SK-N-SH (cell line): ENCODE measurements around the gene TSHR. TPM values are rescaled to one million over a fixed set of nuclear protein-coding genes. Genes with fewer than 3 reads are reported as not detected.

Experiments used
- CTCF ChIA-PET: fragments of 300-600, 350-600 bp; formaldehyde crosslinking; extraction: SDS; loops from one replicate; lab custom pipeline; 2021; lab: Yijun Ruan, JAX
- POLR2A ChIA-PET: fragments of 350-600 bp; sonication (Branson Sonifier 250); formaldehyde crosslinking; extraction: SDS; loops from one replicate; lab custom pipeline; 2020; ENCODE audit warnings: antibody characterized with exemption, inconsistent platforms; lab: Yijun Ruan, JAX
- DNase-seq: peaks from one replicate; pipeline ENCODE4 v3.0.0; 2012
- H2AFZ ChIP-seq: fragments of 200-600 bp; sonication (generic); 2 replicates; pipeline ENCODE4 v1.8.1; 2016; ENCODE audit warnings: antibody characterized with exemption, mild to moderate bottlenecking, low read depth
- H3F3A ChIP-seq: fragments of 200-600 bp; sonication (generic); replicated peaks from 2 replicates; pipeline ENCODE3; 2016; ENCODE audit warnings: antibody characterized with exemption, mild to moderate bottlenecking; ENCODE audit not compliant: insufficient read depth
- H3K27ac ChIP-seq, 2 experiments: fragments of 200-500 bp in 1 of 2; fragments of 200-600 bp in 1 of 2; sonication (Bioruptor generic) in 1 of 2; sonication (generic), shearing (Covaris generic) in 1 of 2; 2 replicates each; pipeline versions ENCODE4 v1.5.1 to v1.6.1; 2014 to 2016; ENCODE audit warnings: low read depth in 2 of 2, inconsistent platforms in 1 of 2, low read length in 1 of 2, mild to moderate bottlenecking in 1 of 2, mixed read lengths in 1 of 2
- H3K27me3 ChIP-seq: fragments of 200-600 bp; sonication (generic), shearing (Covaris generic); 2 replicates; pipeline ENCODE4 v1.6.1; 2016; ENCODE audit warnings: mixed run types; ENCODE audit not compliant: insufficient read depth
- H3K36me3 ChIP-seq, 2 experiments: fragments of 200-500 bp in 1 of 2; fragments of 200-600 bp in 1 of 2; sonication (Bioruptor generic) in 1 of 2; sonication (generic) in 1 of 2; replicated peaks in 1 of 2; 2 replicates each; pipeline versions ENCODE3 to v1.5.1; 2014 to 2016; ENCODE audit warnings: low read length in 1 of 2, mild to moderate bottlenecking in 1 of 2; ENCODE audit not compliant: insufficient read depth in 2 of 2, control insufficient read depth in 1 of 2
- H3K4me1 ChIP-seq, 2 experiments: fragments of 200-500 bp in 1 of 2; fragments of 200-600 bp in 1 of 2; sonication (Bioruptor generic) in 1 of 2; sonication (generic), shearing (Covaris generic) in 1 of 2; 2 replicates each; pipeline versions ENCODE4 v1.5.1 to v1.6.1; 2014 to 2016; ENCODE audit warnings: low read depth in 1 of 2, low read length in 1 of 2, mixed run types in 1 of 2; ENCODE audit not compliant: insufficient read depth in 2 of 2, control insufficient read depth in 1 of 2
- H3K4me2 ChIP-seq: fragments of 200-600 bp; sonication (generic), shearing (Covaris generic); 2 replicates; pipeline ENCODE4 v1.6.1; 2017; ENCODE audit warnings: mixed run types
- H3K4me3 ChIP-seq, 2 experiments: fragments of 200-500 bp in 1 of 2; fragments of 200-600 bp in 1 of 2; sonication (Bioruptor generic) in 1 of 2; sonication (generic), shearing (Covaris generic) in 1 of 2; 2 replicates each; pipeline versions ENCODE4 v1.5.1 to v1.8.1; 2014 to 2016; ENCODE audit warnings: low read depth in 2 of 2, inconsistent platforms in 1 of 2, low read length in 1 of 2, mild to moderate bottlenecking in 1 of 2, mixed read lengths in 1 of 2, moderate library complexity in 1 of 2
- H3K79me2 ChIP-seq: fragments of 200-600 bp; sonication (generic); 2 replicates; pipeline ENCODE4 v1.8.1; 2017; ENCODE audit warnings: mild to moderate bottlenecking; ENCODE audit not compliant: insufficient read depth
- H3K9ac ChIP-seq: fragments of 200-600 bp; sonication (generic); 2 replicates; pipeline ENCODE4 v1.6.1; 2017; ENCODE audit warnings: mixed run types
- H3K9me2 ChIP-seq: fragments of 200-600 bp; sonication (generic); 2 replicates; pipeline ENCODE4 v1.6.1; 2017; ENCODE audit warnings: mixed run types
- H3K9me3 ChIP-seq: fragments of 200-600 bp; sonication (generic); 2 replicates; pipeline ENCODE4 v1.6.1; 2017; ENCODE audit warnings: mixed run types, mild to moderate bottlenecking, moderate library complexity
- H4K20me1 ChIP-seq: fragments of 200-600 bp; sonication (generic); 2 replicates; pipeline ENCODE4 v1.6.1; 2017; ENCODE audit warnings: mild to moderate bottlenecking, mixed run types; ENCODE audit not compliant: insufficient read depth
- ELF1 ChIP-seq: IDR thresholded peaks from 2 replicates; pipeline ENCODE4 v1.4.0; 2012
- EP300 ChIP-seq, 2 experiments: IDR thresholded peaks; 2 replicates each; pipeline versions ENCODE4 v1.4.0 to v1.6.1; 2012; ENCODE audit warnings: borderline replicate concordance in 1 of 2, low read depth in 1 of 2, low read length in 1 of 2
- FOXJ3 ChIP-seq: sonication (generic); formaldehyde crosslinking; IDR thresholded peaks from 2 replicates; pipeline ENCODE4 v1.5.1; 2020; ENCODE audit warnings: mild to moderate bottlenecking, missing genetic modification reagents
- MEF2A ChIP-seq: IDR thresholded peaks from 2 replicates; pipeline ENCODE4 v1.4.0; 2012; ENCODE audit warnings: low read depth, borderline replicate concordance
- NRF1 ChIP-seq: IDR thresholded peaks from 2 replicates; pipeline ENCODE4 v1.6.1; 2012; ENCODE audit warnings: low read depth, mild to moderate bottlenecking, low read length
- POLR2AphosphoS5 ChIP-seq: IDR thresholded peaks from 2 replicates; pipeline ENCODE4 v1.6.1; 2012; ENCODE audit warnings: low read depth, low read length
- RAD21 ChIP-seq: IDR thresholded peaks from 2 replicates; pipeline ENCODE4 v1.6.1; 2012; ENCODE audit warnings: mild to moderate bottlenecking, low read length
- RXRA ChIP-seq: IDR thresholded peaks from 2 replicates; pipeline ENCODE4 v1.4.0; 2012; ENCODE audit warnings: low read depth, mild to moderate bottlenecking, borderline replicate concordance
- SIN3A ChIP-seq: IDR thresholded peaks from 2 replicates; pipeline ENCODE4 v1.6.1; 2012; ENCODE audit warnings: low read depth, mild to moderate bottlenecking, low read length, moderate library complexity, borderline replicate concordance
- TEAD4 ChIP-seq: IDR thresholded peaks from 2 replicates; pipeline ENCODE4 v1.4.0; 2012; ENCODE audit warnings: mild to moderate bottlenecking, borderline replicate concordance; ENCODE audit not compliant: insufficient read depth
- YY1 ChIP-seq: IDR thresholded peaks from 2 replicates; pipeline ENCODE4 v1.4.0; 2012; ENCODE audit warnings: low read depth, mild to moderate bottlenecking
- WGBS: methylation state at CpG from one replicate; pipeline ENCODE4 v1.1.6; 2017; ENCODE audit warnings: low lambda C conversion rate; 5-methylcytosine and 5-hydroxymethylcytosine counted together
- polyA plus RNA-seq, 3 experiments: library from polyadenylated mRNA; depleted of rRNA; stranded (reverse); fragments of >200 nt; gene quantifications; 2 replicates each; pipeline ENCODE4 v1.2.3, GENCODE V29; 2012
- TF ChIP-seq, protein P1 (sequence below): fragments of 200-600 bp; sonication (generic); IDR thresholded peaks from 2 replicates; pipeline ENCODE4 v1.6.1; 2017; ENCODE audit warnings: antibody characterized with exemption, mild to moderate bottlenecking, moderate library complexity
- TF ChIP-seq, protein P2 (sequence below): IDR thresholded peaks from 2 replicates; pipeline ENCODE4 v1.4.0; 2012; ENCODE audit warnings: low read depth, borderline replicate concordance
- TF ChIP-seq, protein P3 (sequence below): IDR thresholded peaks from 2 replicates; pipeline ENCODE4 v1.4.0; 2012; ENCODE audit warnings: low read depth, borderline replicate concordance

Gene TSHR
- polyA plus RNA-seq, 1 of the 3 experiments (the other 2 are of a cell fraction): not detected

DNA sequence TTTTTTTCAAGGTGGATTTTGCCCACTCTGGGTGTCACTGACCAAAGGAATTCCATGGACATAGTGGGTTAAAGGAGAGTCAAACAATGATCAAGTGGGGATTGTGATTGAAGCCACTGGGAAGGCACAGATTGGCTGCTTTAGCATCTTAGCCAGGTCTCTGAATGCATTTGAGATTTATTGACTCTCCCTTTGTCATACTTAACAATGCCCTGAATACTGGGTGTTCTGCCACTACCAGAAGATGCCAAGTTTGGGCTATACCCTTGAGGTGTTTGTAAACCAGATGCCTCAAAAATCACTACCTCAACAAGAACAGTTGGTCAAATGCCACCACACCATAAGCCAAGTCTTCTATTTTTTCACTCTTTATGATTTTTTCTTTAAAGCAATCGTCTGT lies 150.5 kb downstream of the TSHR start (continued):
- no peak for TF ChIP-seq RAD21
- no peak for TF ChIP-seq YY1
- TF ChIP-seq RXRA: no peak
- TF ChIP-seq, protein P1, sequence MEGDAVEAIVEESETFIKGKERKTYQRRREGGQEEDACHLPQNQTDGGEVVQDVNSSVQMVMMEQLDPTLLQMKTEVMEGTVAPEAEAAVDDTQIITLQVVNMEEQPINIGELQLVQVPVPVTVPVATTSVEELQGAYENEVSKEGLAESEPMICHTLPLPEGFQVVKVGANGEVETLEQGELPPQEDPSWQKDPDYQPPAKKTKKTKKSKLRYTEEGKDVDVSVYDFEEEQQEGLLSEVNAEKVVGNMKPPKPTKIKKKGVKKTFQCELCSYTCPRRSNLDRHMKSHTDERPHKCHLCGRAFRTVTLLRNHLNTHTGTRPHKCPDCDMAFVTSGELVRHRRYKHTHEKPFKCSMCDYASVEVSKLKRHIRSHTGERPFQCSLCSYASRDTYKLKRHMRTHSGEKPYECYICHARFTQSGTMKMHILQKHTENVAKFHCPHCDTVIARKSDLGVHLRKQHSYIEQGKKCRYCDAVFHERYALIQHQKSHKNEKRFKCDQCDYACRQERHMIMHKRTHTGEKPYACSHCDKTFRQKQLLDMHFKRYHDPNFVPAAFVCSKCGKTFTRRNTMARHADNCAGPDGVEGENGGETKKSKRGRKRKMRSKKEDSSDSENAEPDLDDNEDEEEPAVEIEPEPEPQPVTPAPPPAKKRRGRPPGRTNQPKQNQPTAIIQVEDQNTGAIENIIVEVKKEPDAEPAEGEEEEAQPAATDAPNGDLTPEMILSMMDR: no peak
- no peak for TF ChIP-seq ELF1

DNA sequence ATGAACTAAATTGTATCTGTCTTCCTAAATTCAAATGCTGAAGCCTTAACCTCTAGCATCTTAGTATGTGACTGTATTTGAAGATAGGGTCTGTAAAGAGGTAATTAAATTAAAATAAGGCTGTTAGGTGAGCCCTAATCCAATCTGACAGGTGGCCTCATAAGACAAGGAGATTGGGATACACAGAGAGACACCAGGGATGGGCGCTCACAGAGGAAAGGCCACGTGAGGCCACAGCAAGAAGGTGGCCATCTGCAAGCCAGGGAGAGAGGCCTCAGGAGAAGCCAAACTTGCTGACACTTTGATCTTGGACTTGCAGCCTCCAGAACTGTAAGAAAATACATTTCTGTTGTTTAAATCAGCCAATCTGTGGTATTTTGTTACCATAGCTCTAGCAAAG lies 154.8 kb downstream of the TSHR start:
- no peaks in the 10 kb centered on the region for H4K20me1 ChIP-seq
- H3K9me3 ChIP-seq: no peaks in the 10 kb centered on the region
- no peaks in the 10 kb centered on the region for H3K9me2 ChIP-seq
- WGBS: 10% methylated on average over 2 of the region's 2 CpGs
- H3F3A ChIP-seq: no peaks in the 10 kb centered on the region
- no peaks in the 10 kb centered on the region for H3K36me3 ChIP-seq
- H3K4me2 ChIP-seq: no peak overlapping the region
- H3K9ac ChIP-seq: no peak overlapping the region
- no peak for DNase-seq
- TF ChIP-seq FOXJ3 (CRISPR knock-in tag) (no peak), SIN3A (no peak), YY1 (no peak), TEAD4 (no peak), POLR2AphosphoS5 (no peak), NRF1 (no peak), MEF2A (no peak), EP300 (IDR thresholded peaks at IDR 0.05; ENCODE audit: borderline replicate concordance in 1 of 2, low read depth in 1 of 2, low read length in 1 of 2) (no peak), ELF1 (no peak)
- TF ChIP-seq, protein P2, sequence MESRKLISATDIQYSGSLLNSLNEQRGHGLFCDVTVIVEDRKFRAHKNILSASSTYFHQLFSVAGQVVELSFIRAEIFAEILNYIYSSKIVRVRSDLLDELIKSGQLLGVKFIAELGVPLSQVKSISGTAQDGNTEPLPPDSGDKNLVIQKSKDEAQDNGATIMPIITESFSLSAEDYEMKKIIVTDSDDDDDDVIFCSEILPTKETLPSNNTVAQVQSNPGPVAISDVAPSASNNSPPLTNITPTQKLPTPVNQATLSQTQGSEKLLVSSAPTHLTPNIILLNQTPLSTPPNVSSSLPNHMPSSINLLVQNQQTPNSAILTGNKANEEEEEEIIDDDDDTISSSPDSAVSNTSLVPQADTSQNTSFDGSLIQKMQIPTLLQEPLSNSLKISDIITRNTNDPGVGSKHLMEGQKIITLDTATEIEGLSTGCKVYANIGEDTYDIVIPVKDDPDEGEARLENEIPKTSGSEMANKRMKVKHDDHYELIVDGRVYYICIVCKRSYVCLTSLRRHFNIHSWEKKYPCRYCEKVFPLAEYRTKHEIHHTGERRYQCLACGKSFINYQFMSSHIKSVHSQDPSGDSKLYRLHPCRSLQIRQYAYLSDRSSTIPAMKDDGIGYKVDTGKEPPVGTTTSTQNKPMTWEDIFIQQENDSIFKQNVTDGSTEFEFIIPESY: no peak
- TF ChIP-seq, protein P3, sequence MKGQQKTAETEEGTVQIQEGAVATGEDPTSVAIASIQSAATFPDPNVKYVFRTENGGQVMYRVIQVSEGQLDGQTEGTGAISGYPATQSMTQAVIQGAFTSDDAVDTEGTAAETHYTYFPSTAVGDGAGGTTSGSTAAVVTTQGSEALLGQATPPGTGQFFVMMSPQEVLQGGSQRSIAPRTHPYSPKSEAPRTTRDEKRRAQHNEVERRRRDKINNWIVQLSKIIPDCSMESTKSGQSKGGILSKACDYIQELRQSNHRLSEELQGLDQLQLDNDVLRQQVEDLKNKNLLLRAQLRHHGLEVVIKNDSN: no peak
- TF ChIP-seq, protein P1: no peak
- no peaks in the 10 kb centered on the region for H3K79me2 ChIP-seq
- no peaks in the 10 kb centered on the region for H3K4me1 ChIP-seq
- no peak overlapping the region for H2AFZ ChIP-seq
- no peaks in the 10 kb centered on the region for H3K27me3 ChIP-seq
- no peak overlapping the region for H3K4me3 ChIP-seq
- H3K27ac ChIP-seq: no peak overlapping the region
- ChIA-PET CTCF (no interaction called here), POLR2A (no interaction called here)
